Measurements from ENCODE around the gene OTUD4.

The OTUD4 gene

DNA sequence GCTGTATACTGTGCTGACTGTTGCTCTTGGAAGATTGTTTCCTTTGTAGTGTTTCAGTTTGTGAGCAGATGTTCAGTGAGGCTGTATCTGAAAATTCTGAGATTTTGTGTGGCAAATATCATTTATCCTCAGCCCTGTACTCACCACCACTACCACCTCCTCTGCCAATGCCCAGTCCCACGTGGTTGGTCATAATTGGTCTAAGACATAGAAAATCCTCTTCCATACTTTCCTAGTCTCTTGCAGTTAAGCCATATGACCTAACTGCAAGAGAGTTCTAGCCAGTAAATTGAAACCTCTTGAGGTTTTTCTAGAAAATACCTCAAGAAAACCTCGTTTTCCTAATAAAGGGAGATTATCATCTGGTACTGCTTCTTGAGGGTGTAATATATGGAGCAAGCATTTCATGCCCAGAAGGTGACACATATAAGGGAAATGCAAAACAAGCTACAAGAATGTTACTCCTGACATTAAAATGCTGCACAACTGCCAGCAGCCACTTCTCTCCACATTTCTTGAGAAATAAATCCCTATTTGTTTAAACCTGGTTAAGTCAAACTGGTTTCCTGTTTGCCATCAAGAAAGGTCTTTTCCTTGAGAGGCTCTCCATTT, 49.5 kb downstream of the OTUD4 start:
- DNase-seq (ENCODE audit: low read depth) = peak; percentile 58

DNA sequence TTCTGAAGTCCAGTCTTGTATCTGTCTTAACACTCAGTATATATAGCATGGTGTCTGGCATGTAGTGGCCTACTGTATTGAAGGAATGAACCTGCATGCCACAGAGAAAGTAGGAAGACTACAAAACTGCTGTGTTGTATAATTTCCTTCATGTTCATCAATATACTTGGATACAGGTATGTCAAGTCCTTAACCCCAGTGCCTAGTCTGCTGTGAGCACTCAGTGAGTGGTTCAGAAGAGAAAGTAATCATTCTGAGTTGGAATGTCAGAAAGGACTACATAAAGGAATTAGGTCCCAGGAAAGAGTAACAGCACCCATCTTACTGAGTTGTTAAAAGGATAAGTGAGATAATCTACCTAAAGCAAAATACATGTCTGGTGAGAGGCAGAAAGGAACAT, 50.3 kb downstream of the OTUD4 start:
- no peak for DNase-seq (ENCODE audit: low read depth)

DNA sequence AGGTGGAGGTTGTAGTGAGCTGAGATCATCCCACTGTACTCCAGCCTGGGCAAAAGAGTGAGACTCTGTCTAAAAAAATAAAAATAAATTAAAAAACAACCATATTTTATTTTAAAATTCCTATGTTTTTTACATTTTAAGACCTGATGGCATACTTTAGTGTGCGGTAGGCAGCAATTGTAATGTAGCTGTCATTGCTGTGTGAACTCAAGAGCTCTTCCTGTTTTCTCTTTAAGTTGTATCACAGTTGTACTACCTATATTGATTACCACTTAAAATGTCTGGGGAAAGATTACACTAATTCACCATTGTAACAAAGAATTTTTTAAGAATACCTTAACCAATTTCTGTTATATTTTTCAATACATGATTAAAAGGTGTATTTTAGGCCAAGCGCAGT, 55.0 kb downstream of the OTUD4 start:
- no peak for DNase-seq (ENCODE audit: low read depth)

DNA sequence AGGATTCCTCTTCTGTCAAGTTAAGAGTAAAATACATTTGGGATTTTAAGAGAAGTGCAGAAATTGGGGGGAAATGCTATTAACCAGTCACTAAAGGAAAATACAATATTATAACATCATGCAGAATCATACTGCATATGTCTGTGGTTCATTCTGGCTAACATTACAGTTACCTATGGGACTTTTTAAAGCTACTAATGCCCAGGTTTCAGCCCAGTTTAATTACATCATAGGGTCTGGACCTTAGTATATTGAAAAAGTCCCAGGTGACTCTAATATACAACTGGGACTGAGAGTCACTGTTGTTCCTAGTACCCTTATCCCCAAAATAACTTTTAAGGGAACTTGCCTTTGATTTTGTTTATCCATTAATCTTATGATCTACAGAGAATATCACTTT, 72.3 kb downstream of the OTUD4 start:
- no peak for DNase-seq (ENCODE audit: low read depth)

DNA sequence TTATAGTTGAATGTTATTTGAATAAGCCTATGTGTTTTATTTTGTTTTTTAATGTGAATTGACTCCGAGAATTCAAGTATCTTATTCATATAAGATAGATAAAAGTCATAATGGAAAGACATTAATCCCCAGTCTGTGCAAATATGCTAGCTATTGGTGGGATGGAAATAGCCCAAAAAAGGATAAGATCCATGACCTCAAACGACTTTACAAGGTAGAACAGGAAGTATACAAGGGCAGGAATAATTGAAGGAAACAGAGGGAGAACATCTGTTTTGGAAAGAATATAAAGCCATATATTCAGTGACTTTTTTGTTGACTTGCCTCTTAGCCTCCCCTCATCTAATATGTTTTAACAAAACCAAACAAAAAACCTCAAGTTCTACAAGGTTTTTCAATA, 73.3 kb downstream of the OTUD4 start:
- DNase-seq (ENCODE audit: low read depth) = no peak

DNA sequence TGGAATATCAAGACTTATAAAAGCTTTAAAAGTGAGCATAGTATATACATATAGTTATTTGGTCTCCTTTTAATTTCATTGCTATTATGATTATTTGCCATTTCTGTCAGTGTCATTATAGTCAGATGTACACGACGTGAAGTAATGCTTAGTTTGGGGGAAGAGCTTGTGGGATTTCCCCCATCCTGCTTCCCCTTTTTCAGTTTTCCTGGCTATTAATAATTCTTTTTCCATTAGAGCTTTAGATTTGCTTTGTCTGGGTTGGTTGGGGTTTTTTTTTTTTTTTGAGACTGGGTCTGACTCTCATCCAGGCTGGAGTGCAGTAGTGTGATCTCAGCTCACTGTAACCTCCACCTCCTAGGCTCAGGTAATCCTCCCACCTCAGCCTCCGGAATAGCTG, 76.9 kb downstream of the OTUD4 start:
- DNase-seq (ENCODE audit: low read depth) = no peak

DNA sequence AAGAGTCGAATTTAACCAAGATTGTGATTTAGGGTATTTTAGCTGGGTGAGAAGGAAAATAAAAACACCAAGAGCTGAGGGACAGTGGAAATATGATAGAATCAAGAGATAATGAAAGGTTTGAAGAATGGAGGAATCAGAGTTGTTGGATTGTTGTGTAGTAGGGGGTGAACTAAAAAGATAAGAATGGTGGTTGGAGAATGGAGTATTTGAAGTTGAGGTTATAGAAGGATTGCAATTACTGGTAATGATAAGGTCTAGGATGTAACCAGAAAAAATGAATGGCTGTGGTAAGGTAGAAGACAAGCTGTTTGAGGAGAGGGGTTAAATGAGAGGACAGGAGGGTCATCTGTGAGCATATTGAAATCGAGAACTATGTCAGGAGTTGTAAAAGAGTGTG, 77.8 kb downstream of the OTUD4 start:
- no peak for DNase-seq (ENCODE audit: low read depth)

DNA sequence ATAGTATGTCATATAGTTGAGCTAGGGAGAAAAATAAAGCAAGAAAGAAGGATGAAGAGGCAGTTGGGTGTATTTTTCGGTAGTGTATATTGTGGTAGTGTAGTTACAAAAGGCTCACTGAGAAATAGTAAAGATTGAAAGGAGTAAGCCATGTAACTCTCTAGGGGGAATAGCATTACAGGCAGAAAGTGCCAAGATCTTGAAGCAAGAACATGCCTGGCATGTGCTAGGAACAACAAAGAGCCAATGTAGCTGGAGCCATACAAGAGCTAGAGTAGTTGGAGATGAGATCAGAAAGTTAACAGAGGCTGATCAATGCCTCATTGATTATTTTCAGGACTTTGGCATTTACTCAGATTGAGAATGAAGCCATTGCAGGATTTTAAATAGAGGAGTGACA, 79.3 kb downstream of the OTUD4 start:
- DNase-seq (ENCODE audit: low read depth) = no peak

DNA sequence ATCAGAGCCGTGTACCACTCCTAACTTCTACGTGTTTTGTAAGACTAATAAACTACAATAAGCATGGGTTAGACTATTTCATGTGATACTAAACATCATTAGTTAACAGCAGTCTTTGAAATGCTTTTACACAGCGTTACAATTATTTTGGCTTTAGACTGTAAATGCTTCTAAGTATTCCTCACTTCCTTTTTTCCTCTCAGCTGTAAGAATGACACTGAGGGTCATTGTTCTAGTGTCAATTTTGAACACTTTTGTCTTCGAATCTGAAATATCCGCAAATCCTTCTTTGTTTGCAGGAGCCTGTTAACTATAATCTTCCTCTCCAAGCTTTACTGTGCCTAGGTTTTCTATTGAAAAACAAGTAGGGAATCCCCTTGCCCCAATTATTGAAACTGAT, 80.7 kb downstream of the OTUD4 start:
- DNase-seq (ENCODE audit: low read depth) = no peak

DNA sequence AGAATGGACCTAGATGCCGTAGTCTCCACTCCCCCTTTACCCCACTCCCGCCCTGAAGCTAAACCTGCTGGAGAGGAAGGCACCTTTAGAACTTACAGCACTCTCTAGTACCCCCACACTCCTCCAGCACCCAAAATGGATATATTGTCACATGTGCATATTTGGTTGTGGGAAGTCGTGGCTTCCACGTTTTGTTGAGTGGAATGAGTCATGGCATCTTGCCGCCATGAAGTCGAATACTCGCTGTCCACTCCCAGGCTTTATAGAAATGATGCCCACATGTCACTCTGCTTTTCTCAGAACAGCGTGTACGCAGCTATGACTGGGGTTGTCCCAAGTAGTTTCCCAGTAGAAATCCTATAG, 81.7 kb downstream of the OTUD4 start:
- DNase-seq (ENCODE audit: low read depth) = peak; percentile 51

DNA sequence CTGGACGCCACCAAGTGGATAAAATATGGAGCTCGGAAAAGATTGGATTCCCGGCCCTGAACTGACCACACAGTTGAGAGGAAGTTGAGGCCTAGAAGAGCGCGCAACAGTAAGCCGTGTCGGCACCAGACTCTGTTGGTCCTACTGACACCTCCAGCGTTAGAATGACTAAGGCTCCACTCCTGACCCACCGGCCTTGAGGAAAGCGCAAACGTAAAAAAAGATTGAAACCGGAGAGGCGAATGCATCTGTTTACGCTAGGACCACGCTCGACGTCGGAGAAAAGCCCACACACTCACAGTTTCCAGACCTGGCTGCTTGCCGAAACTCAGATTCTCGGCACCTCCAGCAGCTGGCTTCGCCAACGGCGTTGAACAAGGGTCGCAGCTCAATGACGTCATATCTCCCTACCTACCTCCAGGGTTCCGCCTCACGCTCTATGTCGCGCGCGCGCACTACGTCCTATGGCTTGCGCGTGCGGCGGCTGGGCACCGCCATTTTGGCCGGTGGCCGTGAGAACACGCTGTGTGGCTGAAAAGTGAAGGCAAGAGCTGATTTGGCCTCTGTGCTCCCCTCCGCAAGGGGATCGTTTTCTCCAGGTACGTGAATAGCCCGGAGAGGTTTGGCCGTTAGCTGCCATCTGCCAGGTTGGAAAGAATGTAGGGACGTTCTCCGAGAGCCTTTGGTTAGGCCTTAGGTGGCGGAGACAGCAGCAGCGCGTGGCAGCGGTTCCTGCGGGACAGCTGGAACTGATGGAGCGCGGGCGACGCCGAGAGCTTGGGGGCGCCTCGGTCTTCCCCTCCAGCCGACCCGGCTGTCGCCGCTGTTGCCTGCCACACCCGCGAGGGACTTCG, 82.3 kb downstream of the OTUD4 start, which contains the start of the genes ABCE1 and ANAPC10:
Gene ABCE1, plus strand, starts transcription at position 491 of the 854 bp plus-strand sequence. CDS start 6,102 bp downstream, outside the sequence.
Gene ANAPC10, minus strand, starts transcription at position 376 of the 854 bp plus-strand sequence. CDS start 2,097 bp downstream, outside the sequence.
- DNase-seq (ENCODE audit: low read depth) = peak; percentile 97

DNA sequence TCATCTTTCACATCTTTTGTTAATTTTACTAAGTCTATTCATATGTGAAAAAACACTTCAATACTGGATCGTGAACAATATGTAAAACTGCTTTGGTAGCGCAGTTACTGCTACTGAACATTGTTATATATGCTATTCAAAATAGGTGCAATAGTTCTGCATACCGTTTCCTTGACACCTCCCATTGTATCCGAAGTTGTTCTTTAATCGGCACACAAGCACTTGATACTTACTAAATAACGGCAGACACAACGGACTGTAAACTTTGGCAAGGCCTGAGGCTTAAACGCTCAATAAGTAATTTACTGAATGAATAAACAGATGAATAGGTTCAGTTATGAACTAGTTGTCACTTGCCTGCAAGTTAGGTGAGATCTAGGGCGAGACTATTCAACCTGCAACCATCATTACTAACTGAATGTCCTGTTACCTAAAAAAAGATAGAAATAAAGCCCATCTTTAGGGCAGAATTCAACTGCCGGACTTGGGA, 83.0 kb downstream of the OTUD4 start:
- no peak for DNase-seq (ENCODE audit: low read depth)

DNA sequence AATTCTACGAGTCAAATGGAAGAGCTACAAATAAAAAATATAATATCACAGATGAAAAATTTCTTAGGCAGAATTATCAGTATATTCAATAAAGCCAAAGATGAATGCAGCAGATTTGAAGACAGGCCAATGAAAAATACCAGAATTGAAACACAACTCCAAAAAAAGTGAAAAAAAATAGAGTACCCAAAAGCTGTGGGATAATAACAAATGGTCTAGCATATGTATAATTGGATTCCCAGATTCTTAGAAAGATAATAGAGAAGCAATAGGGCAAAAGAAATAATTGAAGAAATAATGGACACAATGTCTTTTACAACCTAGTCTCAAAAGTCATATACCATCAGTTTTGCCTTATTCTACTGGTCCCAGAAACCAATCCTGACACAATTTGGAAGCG, 86.8 kb downstream of the OTUD4 start:
- DNase-seq (ENCODE audit: low read depth) = no peak

DNA sequence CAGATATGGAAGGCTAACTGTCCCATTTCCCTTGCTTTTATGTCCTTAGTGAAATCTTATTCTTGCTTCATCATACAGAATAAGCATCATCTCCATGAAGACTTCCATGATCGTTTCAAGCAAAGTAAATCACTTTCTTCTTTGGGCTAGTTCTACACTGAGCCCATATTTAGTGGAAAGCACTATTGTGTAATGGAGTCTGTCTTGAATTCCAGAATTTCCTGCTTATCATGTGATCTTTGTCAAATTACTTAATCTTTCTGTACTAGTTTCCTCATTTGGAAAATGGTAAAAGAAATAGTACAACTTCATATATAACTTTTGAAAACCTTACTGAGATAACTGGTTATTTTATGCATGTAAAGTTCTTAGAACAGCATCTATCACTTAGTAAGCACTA, 90.0 kb downstream of the OTUD4 start:
- DNase-seq (ENCODE audit: low read depth) = no peak

DNA sequence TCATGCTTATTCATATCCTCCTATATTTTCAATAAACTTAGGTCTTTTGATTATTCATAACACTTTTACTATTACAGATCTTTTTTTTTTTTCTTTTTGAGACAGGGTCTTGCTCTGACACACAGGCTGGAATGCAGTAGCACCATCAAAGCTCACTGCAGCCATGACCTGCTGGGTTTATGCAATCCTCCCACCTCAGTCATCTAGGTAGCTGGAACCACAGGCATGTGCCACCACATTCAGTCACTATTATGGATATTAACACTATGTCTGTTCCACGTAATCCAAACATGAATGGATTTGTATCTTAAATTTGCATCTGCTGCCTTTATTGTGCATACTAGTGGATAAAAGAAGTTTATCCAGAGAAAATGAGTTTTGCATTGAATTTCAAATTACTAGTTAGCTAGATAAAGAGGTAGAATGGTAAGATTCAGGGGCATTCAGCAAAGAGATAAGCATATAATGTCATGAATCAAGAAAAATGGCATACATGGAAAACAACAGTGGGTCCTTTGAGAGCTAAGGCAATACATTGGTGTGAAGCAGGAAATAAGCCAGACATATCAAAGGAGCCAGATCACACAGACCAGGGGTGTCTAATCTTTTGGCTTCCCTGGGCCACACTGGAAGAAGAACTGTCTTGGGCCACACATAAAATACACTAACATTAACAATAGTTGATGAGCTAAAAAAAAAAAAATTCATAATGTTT, 96.3 kb downstream of the OTUD4 start:
- DNase-seq (ENCODE audit: low read depth) = no peak
